ENCODE measurements around the gene SYK. TPM values are rescaled to one million over a fixed set of nuclear protein-coding genes. Genes with fewer than 3 reads are reported as not detected.

Gene SYK
- total and polyA plus RNA-seq, 2 of the 4 experiments (the other 2 are of a cell fraction), result not detected

GRCh38 chr9:90815944-90816357 lies 14.3 kb downstream of the SYK start:
- H3K14ac ChIP-seq (replicated peaks; ENCODE audit: low read depth, low read length), result no peak overlapping the region
- TF ChIP-seq MAFK (IDR thresholded peaks at IDR 0.05; ENCODE audit: low read depth, low read length) (no peak), RCOR1 (IDR thresholded peaks at IDR 0.05; ENCODE audit: insufficient replicate concordance, low read length) (no peak), NFE2L2 (IDR thresholded peaks at IDR 0.05; ENCODE audit: low read depth, low read length) (no peak), FOS (IDR thresholded peaks at IDR 0.05; ENCODE audit: low read depth, low read length) (no peak), BHLHE40 (IDR thresholded peaks at IDR 0.05; ENCODE audit: low read depth, low read length) (no peak), CHD1 (IDR thresholded peaks at IDR 0.05; ENCODE audit: low read depth, low read length) (no peak), USF2 (IDR thresholded peaks at IDR 0.05; ENCODE audit: low read depth, low read length) (no peak), MAZ (IDR thresholded peaks at IDR 0.05; ENCODE audit: borderline replicate concordance, low read depth, low read length) (no peak), ELK1 (IDR thresholded peaks at IDR 0.05; ENCODE audit: borderline replicate concordance, low read depth, low read length) (no peak), RFX5 (IDR thresholded peaks at IDR 0.05; ENCODE audit: low read depth, low read length) (no peak), CTCF (conservative IDR thresholded peaks at IDR 0.05; ENCODE audit: low read depth, low read length) (no peak), SMC3 (IDR thresholded peaks at IDR 0.05; ENCODE audit: low read depth, low read length) (no peak), POLR2A (IDR thresholded peaks at IDR 0.05; ENCODE audit: low read depth, low read length) (no peak), CEBPB (IDR thresholded peaks at IDR 0.05; ENCODE audit: low read depth, low read length) (no peak), RAD21 (IDR thresholded peaks at IDR 0.05; ENCODE audit: low read length) (no peak), MXI1 (IDR thresholded peaks at IDR 0.05; ENCODE audit: borderline replicate concordance, low read depth, low read length) (no peak)
- no peaks in the 10 kb centered on the region for H4K20me1 ChIP-seq (ENCODE audit: insufficient read depth, low read length)
- H2AK9ac ChIP-seq (replicated peaks; ENCODE audit: low read depth, low read length, poor library complexity), result no peak overlapping the region
- in situ Hi-C loops (cut with MboI; ENCODE audit: low sequenced_read_pairs) (no loop called here), intact Hi-C loops (cut with micrococcal nuclease) (no loop called here), dilution Hi-C loops (cut with HindIII; ENCODE audit: low sequenced_read_pairs, unreplicated experiment) (no loop called here)
- no peak overlapping the region for H3K56ac ChIP-seq (ENCODE audit: extremely low read depth, insufficient read depth, low read length)
- H3K27me3 ChIP-seq (ENCODE audit: control insufficient read depth, insufficient read depth, low read length), result no peaks in the 10 kb centered on the region
- POLR2A ChIA-PET (ENCODE audit: unreplicated experiment), result no interaction called here
- H3K36me3 ChIP-seq (ENCODE audit: control insufficient read depth, insufficient read depth, low read length), result no peaks in the 10 kb centered on the region
- BruUV-seq (replicated peaks), result no TSS peak
- no peak overlapping the region for H3K18ac ChIP-seq (ENCODE audit: low read depth, low read length)
- no peak overlapping the region for H3K4ac ChIP-seq (ENCODE audit: low read depth, low read length)
- H2BK5ac ChIP-seq (ENCODE audit: low read depth, low read length, poor library complexity, severe bottlenecking), result no peak overlapping the region
- H2AFZ ChIP-seq (replicated peaks; ENCODE audit: low read length, poor library complexity), result no peak overlapping the region
- H3K9ac ChIP-seq (ENCODE audit: low read depth, low read length), result no peak overlapping the region
- no peak overlapping the region for H2BK20ac ChIP-seq (ENCODE audit: low read depth, low read length)
- no peak overlapping the region for H2BK15ac ChIP-seq (ENCODE audit: low read depth, low read length)
- no peak overlapping the region for H2BK120ac ChIP-seq (ENCODE audit: low read depth, low read length)
- H4K91ac ChIP-seq (ENCODE audit: insufficient read depth, low read depth, low read length), result no peak overlapping the region
- no peaks in the 10 kb centered on the region for H3K9me1 ChIP-seq (ENCODE audit: insufficient read depth, low read length)
- DNase-seq (no peak), ATAC-seq (ENCODE audit: low read depth) (no peak)
- CTCF ChIA-PET, result interaction anchor here (0.6 kb wide), 1 partner anchor 672 kb away, joined by 3 read pairs; no protein-coding TSS in a partner anchor
- no peak overlapping the region for H4K8ac ChIP-seq (ENCODE audit: low read depth in 2 of 2, low read length in 2 of 2)
- no peak overlapping the region for H3K23ac ChIP-seq (ENCODE audit: low read depth, low read length)
- no peak overlapping the region for H3K27ac ChIP-seq (ENCODE audit: insufficient read depth, low read length)
- no peak overlapping the region for H3K4me3 ChIP-seq (ENCODE audit: insufficient read depth, low read depth, low read length)
- no peak overlapping the region for H4K5ac ChIP-seq (ENCODE audit: low read depth, low read length)
- WGBS, 2 experiments (ENCODE audit: extremely low coverage in 2 of 2, insufficient read length in 1 of 2), result no CpG with 5 or more reads among the region's 4 CpGs
- no peaks in the 10 kb centered on the region for H3K79me1 ChIP-seq (ENCODE audit: low read depth in 1 of 2, low read length in 2 of 2)
- no peaks in the 10 kb centered on the region for H3K9me3 ChIP-seq (ENCODE audit: control insufficient read depth, insufficient read depth, low read length)
- H2AK5ac ChIP-seq (ENCODE audit: low read depth, low read length), result no peak overlapping the region
- H3K4me1 ChIP-seq (ENCODE audit: control insufficient read depth, insufficient read depth, low read length), result no peaks in the 10 kb centered on the region
- H3K4me2 ChIP-seq (ENCODE audit: low read depth, low read length), result no peak overlapping the region
